Body of pancreas (tissue), 4 donors: Measurements from ENCODE around the gene CDC42BPA. TPM values are rescaled to one million over a fixed set of nuclear protein-coding genes. Genes with fewer than 3 reads are reported as not detected.
A peak's percentile ranks its signal among the peaks of the same experiment; 100 is the strongest.
"Not testable (repeated sequence)": the region's sequence is repeated elsewhere in the genome, so short reads cannot be mapped to it uniquely, and the experiment has no call there.

Source experiments
- ATAC-seq: fragments of 150-250 bp; one replicate; pipeline ENCODE4 v1.9.1; 2016
- DNase-seq, 4 donors: peaks; one replicate each; pipeline ENCODE4 v3.0.0-alpha.2; 2019
- H3K27ac ChIP-seq, 4 donors: fragments of 200-600 bp; sonication (generic); 1 replicate in 3 of 4; 2 replicates in 1 of 4; pipeline versions ENCODE4 v1.5.1 to v1.6.1; 2016 to 2019; ENCODE audit warnings: mild to moderate bottlenecking in 1 of 4, mixed read lengths in 1 of 4, moderate library complexity in 1 of 4
- H3K27me3 ChIP-seq, 2 donors: fragments of 200-600 bp; sonication (generic); one replicate each; pipeline ENCODE4 v1.6.0; 2016; ENCODE audit warnings: mild to moderate bottlenecking in 1 of 2
- H3K36me3 ChIP-seq, 2 donors: fragments of 200-600 bp; sonication (generic); replicated peaks in 1 of 2; 2 replicates each; pipeline ENCODE4 v1.5.1; 2016; ENCODE audit warnings: low read depth in 2 of 2; ENCODE audit not compliant: insufficient read depth in 1 of 2
- H3K4me1 ChIP-seq: fragments of 200-600 bp; sonication (generic); one replicate; pipeline ENCODE4 v1.6.0; 2016
- H3K4me3 ChIP-seq, 2 donors: fragments of 200-600 bp; sonication (generic); 1 replicate in 1 of 2; 2 replicates in 1 of 2; pipeline ENCODE4 v1.5.1; 2016 to 2019
- H3K9me3 ChIP-seq, 3 donors: fragments of 200-600 bp; sonication (generic); 1 replicate in 2 of 3; 2 replicates in 1 of 3; pipeline ENCODE4 v1.5.1; 2016
- POLR2A ChIP-seq, 3 donors: fragments of 450-650 bp; IDR thresholded peaks; one replicate each; pipeline ENCODE4 v1.6.1; 2016; ENCODE audit warnings: antibody characterized with exemption in 3 of 3, mild to moderate bottlenecking in 2 of 3
- WGBS, 2 donors: methylation state at CpG; one replicate each; pipeline ENCODE4 v1.1.5; 2017; 5-methylcytosine and 5-hydroxymethylcytosine counted together
- intact Hi-C: fragments of 100-400 bp; cut with DNase I; formaldehyde crosslinking; loops from one replicate; pipeline ENCODE4 v1.15.1; 2023
- total RNA-seq, 2 donors: library from RNA; depleted of rRNA; stranded (reverse); fragments of >200 nt; gene quantifications; one replicate each; pipeline ENCODE4 v1.1.0, GENCODE V29; 2016
- TF ChIP-seq, protein P1 (sequence below), 7 experiments: fragments of 450-650 bp in 4 of 7; fragments of 200-600 bp in 3 of 7; sonication (generic) in 3 of 7; IDR thresholded peaks; one replicate each; pipeline ENCODE4 v1.5.1; 2016 to 2019; ENCODE audit warnings: antibody characterized with exemption in 7 of 7

The CDC42BPA gene
- total RNA-seq, 2 donors from 2014 or later = 35.9 to 37.6 TPM

DNA sequence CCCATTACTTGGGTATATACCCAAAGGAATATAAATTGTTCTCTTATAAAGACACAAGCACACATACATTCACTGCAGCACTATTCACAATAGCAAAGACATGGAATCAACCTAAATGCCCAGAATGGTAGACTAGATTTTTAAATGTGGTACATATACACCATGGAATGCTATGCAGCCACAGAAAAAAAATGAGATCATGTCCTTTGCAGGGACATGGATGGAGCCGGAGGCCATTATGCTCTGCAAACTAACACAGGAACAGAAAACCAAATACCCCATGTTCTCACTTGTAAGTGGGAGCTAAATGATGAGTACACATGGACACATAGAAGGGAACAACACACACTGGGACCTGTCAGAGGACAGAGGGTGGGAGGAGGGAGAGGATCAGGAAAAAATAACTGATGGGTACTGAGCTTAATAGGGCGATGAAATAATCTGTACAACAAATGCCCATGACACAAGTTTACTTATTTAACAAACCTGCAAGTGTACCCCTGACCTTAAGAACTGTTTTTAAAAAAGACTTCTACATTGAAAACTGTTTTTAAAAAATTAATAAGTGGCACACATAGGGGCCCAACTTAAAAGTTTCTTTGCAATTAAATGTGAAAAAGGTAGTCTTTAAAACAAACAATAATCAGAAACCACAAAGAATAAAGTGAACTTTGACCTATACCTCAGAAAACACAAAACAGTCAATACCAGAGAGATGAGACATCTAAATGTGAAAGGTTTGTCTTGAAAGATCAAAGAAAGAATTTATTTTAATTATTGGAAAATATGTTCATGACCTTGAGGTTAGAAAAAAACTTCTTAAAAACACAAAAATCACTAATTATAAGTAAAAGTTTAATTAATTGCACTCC is 75.2 kb downstream of the CDC42BPA start:
- TF ChIP-seq POLR2A (IDR thresholded peaks at IDR 0.05) = no peak
- TF ChIP-seq, protein P1, sequence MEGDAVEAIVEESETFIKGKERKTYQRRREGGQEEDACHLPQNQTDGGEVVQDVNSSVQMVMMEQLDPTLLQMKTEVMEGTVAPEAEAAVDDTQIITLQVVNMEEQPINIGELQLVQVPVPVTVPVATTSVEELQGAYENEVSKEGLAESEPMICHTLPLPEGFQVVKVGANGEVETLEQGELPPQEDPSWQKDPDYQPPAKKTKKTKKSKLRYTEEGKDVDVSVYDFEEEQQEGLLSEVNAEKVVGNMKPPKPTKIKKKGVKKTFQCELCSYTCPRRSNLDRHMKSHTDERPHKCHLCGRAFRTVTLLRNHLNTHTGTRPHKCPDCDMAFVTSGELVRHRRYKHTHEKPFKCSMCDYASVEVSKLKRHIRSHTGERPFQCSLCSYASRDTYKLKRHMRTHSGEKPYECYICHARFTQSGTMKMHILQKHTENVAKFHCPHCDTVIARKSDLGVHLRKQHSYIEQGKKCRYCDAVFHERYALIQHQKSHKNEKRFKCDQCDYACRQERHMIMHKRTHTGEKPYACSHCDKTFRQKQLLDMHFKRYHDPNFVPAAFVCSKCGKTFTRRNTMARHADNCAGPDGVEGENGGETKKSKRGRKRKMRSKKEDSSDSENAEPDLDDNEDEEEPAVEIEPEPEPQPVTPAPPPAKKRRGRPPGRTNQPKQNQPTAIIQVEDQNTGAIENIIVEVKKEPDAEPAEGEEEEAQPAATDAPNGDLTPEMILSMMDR (IDR thresholded peaks at IDR 0.05) = no peak
- H3K4me3 ChIP-seq = no peak overlapping the region
- no peak for DNase-seq

DNA sequence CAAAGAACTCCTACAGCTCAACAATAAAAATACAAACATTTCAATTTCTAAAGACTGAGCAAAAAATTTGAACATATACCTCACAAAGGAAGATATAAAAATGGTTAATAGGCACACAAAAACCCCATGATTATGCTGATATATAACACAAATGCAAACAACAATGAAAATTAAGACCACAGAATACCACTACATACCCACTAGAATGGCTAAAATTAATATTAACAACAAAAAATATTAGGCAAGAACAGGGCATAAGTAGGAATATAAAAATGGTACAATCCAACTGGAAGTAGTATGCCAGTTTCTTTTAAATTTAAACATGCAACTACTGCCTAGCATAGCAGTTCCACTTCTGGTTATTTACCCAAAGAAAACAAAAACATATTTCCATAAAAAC is 77.3 kb downstream of the CDC42BPA start:
- no peak overlapping the region for H3K27ac ChIP-seq
- TF ChIP-seq, protein P1 (IDR thresholded peaks at IDR 0.05) = no peak
- no peak for TF ChIP-seq POLR2A (IDR thresholded peaks at IDR 0.05)
- DNase-seq (no peak), ATAC-seq (no peak)
- no peaks in the 10 kb centered on the region for H3K27me3 ChIP-seq
- H3K36me3 ChIP-seq = no peaks in the 10 kb centered on the region
- peaks cover 30% of the 10 kb centered on the region for H3K4me1 ChIP-seq
- no peak overlapping the region for H3K4me3 ChIP-seq
- intact Hi-C loops = no loop called here
- H3K9me3 ChIP-seq = no peaks in the 10 kb centered on the region

More for the DNA sequence above, 75.2 kb downstream of the CDC42BPA start:
- Histone ChIP-seq H3K9me3 (no peaks in the 10 kb centered on the region), H3K27ac (peak overlapping the region in 3 of 4 donors; percentile 57 to 75 (median 63)), H3K36me3 (no peaks in the 10 kb centered on the region), H3K27me3 (no peaks in the 10 kb centered on the region), H3K4me1 (peaks cover 30% of the 10 kb centered on the region)
- 59 to 68% methylated on average over 2 of the region's 2 CpGs for WGBS, 2 donors
- ATAC-seq = no peak
- intact Hi-C loops = no loop called here

- Histone ChIP-seq H3K4me3 (no peak overlapping the region), H3K27me3 (no peaks in the 10 kb centered on the region), H3K9me3 (no peaks in the 10 kb centered on the region), H3K36me3 (no peaks in the 10 kb centered on the region), H3K27ac (no peak overlapping the region), H3K4me1 (no peaks in the 10 kb centered on the region)
- peak; percentile 52 for ATAC-seq
- peak; percentile 19 to 56 (median 29) for DNase-seq
- WGBS, 2 donors = 67 to 70% methylated on average over 1 of the region's 1 CpG
- TF ChIP-seq POLR2A (IDR thresholded peaks at IDR 0.05) = no peak
- TF ChIP-seq, protein P1 (IDR thresholded peaks at IDR 0.05) = peak; percentile 34 to 67 (median 53)
- intact Hi-C loops = no loop called here
Measured at GRCh38 chr1:227234998-227235405, 83.3 kb downstream of the CDC42BPA start.

- H3K27me3 ChIP-seq, DNase-seq, H3K4me1 ChIP-seq, H3K9me3 ChIP-seq, ATAC-seq, H3K36me3 ChIP-seq, H3K27ac ChIP-seq, intact Hi-C loops, H3K4me3 ChIP-seq: not testable (repeated sequence)
- WGBS, 2 donors = 73 to 100% methylated on average over 5 to 6 of the region's 7 CpGs
Measured at GRCh38 chr1:227231128-227231527, 87.2 kb downstream of the CDC42BPA start.

- Histone ChIP-seq H3K9me3 (no peaks in the 10 kb centered on the region), H3K4me1 (peaks cover 6% of the 10 kb centered on the region), H3K27ac (no peak overlapping the region), H3K36me3 (no peaks in the 10 kb centered on the region), H3K4me3 (no peak overlapping the region), H3K27me3 (no peaks in the 10 kb centered on the region)
- DNase-seq (no peak), ATAC-seq (no peak)
- TF ChIP-seq, protein P1 (IDR thresholded peaks at IDR 0.05) = no peak
- no peak for TF ChIP-seq POLR2A (IDR thresholded peaks at IDR 0.05)
- intact Hi-C loops = loop anchor here (10.0 kb wide), 1 partner anchor 197 kb away; no protein-coding TSS in a partner anchor
- WGBS, 2 donors = 89 to 97% methylated on average over 3 of the region's 3 CpGs
Measured at GRCh38 chr1:227228201-227228600, 90.1 kb downstream of the CDC42BPA start.
